Stomach (tissue), 9 donors: ENCODE results near the gene NAPB. TPM values are rescaled to one million over a fixed set of nuclear protein-coding genes. Genes with fewer than 3 reads are reported as not detected.

Source experiments
- DNase-seq, 2 donors: peaks; one replicate each; pipeline versions ENCODE4 v3.0.0 to v3.0.0-alpha.2; 2013 to 2019
- H3K27ac ChIP-seq, 5 donors: fragments of 200-600 bp in 4 of 5; sonication (generic) in 4 of 5; one replicate each; pipeline ENCODE4 v1.5.1; 2013 to 2019; ENCODE audit warnings: mild to moderate bottlenecking in 1 of 5, moderate library complexity in 1 of 5
- H3K27me3 ChIP-seq, 3 donors: fragments of 200-600 bp; sonication (generic); one replicate each; pipeline ENCODE4 v1.5.1; 2017 to 2019; ENCODE audit warnings: mixed run types in 1 of 3
- H3K36me3 ChIP-seq, 4 donors: fragments of 200-600 bp; sonication (generic); 1 replicate in 3 of 4; 2 replicates in 1 of 4; pipeline ENCODE4 v1.5.1; 2016 to 2019
- H3K4me1 ChIP-seq, 4 donors: fragments of 200-600 bp; sonication (generic); one replicate each; pipeline ENCODE4 v1.5.1; 2016 to 2019
- H3K4me3 ChIP-seq, 4 donors: fragments of 200-600 bp; sonication (generic) in 3 of 4; one replicate each; pipeline ENCODE4 v1.5.1; 2016 to 2019; ENCODE audit warnings: mild to moderate bottlenecking in 1 of 4
- H3K9me3 ChIP-seq, 4 donors: fragments of 200-600 bp; sonication (generic); one replicate each; pipeline ENCODE4 v1.5.1; 2016 to 2019
- CTCF ChIP-seq, 7 experiments: fragments of 450-650 bp in 4 of 7; fragments of 200-600 bp in 3 of 7; sonication (generic) in 3 of 7; IDR thresholded peaks; one replicate each; pipeline ENCODE4 v1.5.1; 2016 to 2019; ENCODE audit warnings: antibody characterized with exemption in 7 of 7, control low read depth in 2 of 7, mild to moderate bottlenecking in 1 of 7
- EP300 ChIP-seq: sonication (generic); formaldehyde crosslinking; IDR thresholded peaks from one replicate; pipeline ENCODE4 v1.6.1; 2017; ENCODE audit warnings: antibody characterized with exemption
- POLR2A ChIP-seq, 4 donors: fragments of 450-650 bp; IDR thresholded peaks; one replicate each; pipeline ENCODE4 v1.6.1; 2016; ENCODE audit warnings: antibody characterized with exemption in 4 of 4, control low read depth in 2 of 4, mild to moderate bottlenecking in 1 of 4, moderate library complexity in 1 of 4
- POLR2AphosphoS5 ChIP-seq, 3 donors: sonication (generic); formaldehyde crosslinking; IDR thresholded peaks; one replicate each; pipeline ENCODE4 v1.6.1; 2016; ENCODE audit warnings: antibody characterized with exemption in 3 of 3
- WGBS, 5 donors: extraction: QIAGEN DNeasy Blood & Tissue Kit in 3 of 5; methylation state at CpG; one replicate each; pipeline versions ENCODE4 v1.1.5 to v1.1.7; 2013 to 2018; 5-methylcytosine and 5-hydroxymethylcytosine counted together
- intact Hi-C: fragments of 100-400 bp; cut with DNase I; formaldehyde crosslinking; loops from one replicate; pipeline ENCODE4 v1.15.1; 2023; ENCODE audit warnings: low total_unique reads
- polyA plus RNA-seq, 3 donors: library from polyadenylated mRNA; stranded (reverse); fragments of 200-250 nt; gene quantifications; one replicate each; pipeline ENCODE4 v1.2.3, GENCODE V29; 2013
- total RNA-seq, 5 donors: library from RNA; depleted of rRNA; stranded (reverse); fragments of >200 nt; gene quantifications; one replicate each; pipeline versions ENCODE4 v1.1.0 to v1.2.3, GENCODE V29; 2014 to 2016
- donor health status: healthy with polysubstance abuse.
- donor health status: Bipolar disorder and iron deficiency.
- donor health status: healthy.

Gene NAPB
- total and polyA plus RNA-seq, 8 donors: 0.58 to 33.5 (median 5.8) TPM

- H3K4me1 ChIP-seq: peaks cover 0 to 5% (median 0%) of the 10 kb centered on the region in 4 donors
- H3K9me3 ChIP-seq: no peaks in the 10 kb centered on the region
- H3K27ac ChIP-seq: no peak overlapping the region
- DNase-seq: no peak
- H3K27me3 ChIP-seq: peaks cover 0 to 5% (median 0%) of the 10 kb centered on the region in 3 donors
- H3K36me3 ChIP-seq: no peaks in the 10 kb centered on the region
- intact Hi-C loops: loop anchor here (5.0 kb wide), 2 partner anchors 294 to 644 kb away; partner anchors contain the start of gene THBD
- TF ChIP-seq POLR2AphosphoS5 (IDR thresholded peaks at IDR 0.05) (no peak), POLR2A (IDR thresholded peaks at IDR 0.05) (no peak), CTCF (IDR thresholded peaks at IDR 0.05) (no peak), EP300 (no peak)
- 50 to 73% (median 64%) methylated on average over 2 of the region's 2 CpGs for WGBS, 5 donors
- no peak overlapping the region for H3K4me3 ChIP-seq
Observed at GRCh38 chr20:23341073-23341472, 80.2 kb downstream of the NAPB start.

GRCh38 chr20:23340524-23340923 lies 80.8 kb downstream of the NAPB start:
- H3K27ac ChIP-seq: no peak overlapping the region
- H3K27me3 ChIP-seq: peaks cover 0 to 5% (median 0%) of the 10 kb centered on the region in 3 donors
- no peaks in the 10 kb centered on the region for H3K9me3 ChIP-seq
- intact Hi-C loops: loop anchor here (5.0 kb wide), 2 partner anchors 293 to 643 kb away; partner anchors contain the start of gene THBD
- WGBS, 5 donors: 22 to 32% (median 23%) methylated on average over 9 of the region's 9 CpGs
- H3K4me3 ChIP-seq: no peak overlapping the region
- peak; percentile 67 to 86 for DNase-seq
- TF ChIP-seq POLR2A (IDR thresholded peaks at IDR 0.05) (no peak), CTCF (IDR thresholded peaks at IDR 0.05) (peak in 5 of 7 experiments; percentile 33 to 59 (median 48))
- H3K4me1 ChIP-seq: peaks cover 0 to 5% (median 0%) of the 10 kb centered on the region in 4 donors
- no peaks in the 10 kb centered on the region for H3K36me3 ChIP-seq

GRCh38 chr20:23339986-23340385 lies 81.3 kb downstream of the NAPB start:
- intact Hi-C loops: loop anchor here (5.0 kb wide), 2 partner anchors 293 to 643 kb away; partner anchors contain the start of gene THBD
- H3K27me3 ChIP-seq: peaks cover 0 to 5% (median 0%) of the 10 kb centered on the region in 3 donors
- peaks cover 0 to 5% (median 0%) of the 10 kb centered on the region in 4 donors for H3K4me1 ChIP-seq
- no peaks in the 10 kb centered on the region for H3K36me3 ChIP-seq
- no peak overlapping the region for H3K27ac ChIP-seq
- 79 to 93% (median 80%) methylated on average over 8 to 13 of the region's 13 CpGs for WGBS, 5 donors
- DNase-seq: no peak
- H3K9me3 ChIP-seq: no peaks in the 10 kb centered on the region
- TF ChIP-seq EP300 (no peak), CTCF (IDR thresholded peaks at IDR 0.05) (no peak), POLR2A (IDR thresholded peaks at IDR 0.05) (no peak), POLR2AphosphoS5 (IDR thresholded peaks at IDR 0.05) (no peak)
- H3K4me3 ChIP-seq: no peak overlapping the region

GRCh38 chr20:23337312-23337711 lies 84.0 kb downstream of the NAPB start:
- no peak for DNase-seq
- intact Hi-C loops: no loop called here
- Histone ChIP-seq H3K9me3 (no peaks in the 10 kb centered on the region), H3K27ac (no peak overlapping the region), H3K36me3 (no peaks in the 10 kb centered on the region), H3K4me1 (peaks cover 0 to 5% (median 0%) of the 10 kb centered on the region in 4 donors), H3K4me3 (no peak overlapping the region), H3K27me3 (peaks cover 0 to 5% (median 0%) of the 10 kb centered on the region in 3 donors)
- no peak for TF ChIP-seq CTCF (IDR thresholded peaks at IDR 0.05)
- TF ChIP-seq POLR2AphosphoS5 (IDR thresholded peaks at IDR 0.05): no peak
- no peak for TF ChIP-seq POLR2A (IDR thresholded peaks at IDR 0.05)
